ENCODE data around the gene ELP6. TPM values are rescaled to one million over a fixed set of nuclear protein-coding genes. Genes with fewer than 3 reads are reported as not detected.

ELP6 gene
- total RNA-seq, 2 donors from 2014 or later = 43.8 to 56.8 TPM

- 86 to 87% methylated on average over 5 of the region's 5 CpGs for WGBS, 2 experiments (ENCODE audit: insufficient coverage in 1 of 2, insufficient read length in 1 of 2)
- H3K27me3 Mint-ChIP-seq (ENCODE audit: insufficient read depth) = peaks cover 6% of the 10 kb centered on the region
- H3K9me3 ChIP-seq (ENCODE audit: control insufficient read depth, low read length) = no peaks in the 10 kb centered on the region
- DNase-seq = no peak
- H3K4me1 Mint-ChIP-seq = no peaks in the 10 kb centered on the region
- H3K4me3 Mint-ChIP-seq = no peak overlapping the region
- H3K27ac Mint-ChIP-seq = no peak overlapping the region
- no peaks in the 10 kb centered on the region for H3K36me3 ChIP-seq (ENCODE audit: control insufficient read depth, insufficient read depth, low read length)
- no peak overlapping the region for H3K27ac ChIP-seq (ENCODE audit: low read depth, low read length)
- no peaks in the 10 kb centered on the region for H3K36me3 Mint-ChIP-seq (ENCODE audit: low read depth)
- H3K9ac ChIP-seq (ENCODE audit: extremely low read depth, low read length, poor library complexity, severe bottlenecking) = no peak overlapping the region
- H3K27me3 ChIP-seq (ENCODE audit: control insufficient read depth, insufficient read depth, low read length, poor library complexity, severe bottlenecking) = no peaks in the 10 kb centered on the region
- peaks cover 18% of the 10 kb centered on the region for H3K9me3 Mint-ChIP-seq
- no peak for TF ChIP-seq CTCF (conservative IDR thresholded peaks at IDR 0.05)
- no peak overlapping the region for H3K4me3 ChIP-seq (ENCODE audit: low read length)
- no peaks in the 10 kb centered on the region for H3K4me1 ChIP-seq (ENCODE audit: control insufficient read depth, insufficient read depth, low read length)
Measured at GRCh38 chr3:47533996-47534454, 20.5 kb upstream of the ELP6 start.

- Histone ChIP-seq H3K27me3 (ENCODE audit: control insufficient read depth, insufficient read depth, low read length, poor library complexity, severe bottlenecking) (no peaks in the 10 kb centered on the region), H3K27ac (ENCODE audit: low read depth, low read length) (no peak overlapping the region), H3K36me3 (ENCODE audit: control insufficient read depth, insufficient read depth, low read length) (no peaks in the 10 kb centered on the region), H3K9ac (ENCODE audit: extremely low read depth, low read length, poor library complexity, severe bottlenecking) (no peak overlapping the region), H3K4me3 (ENCODE audit: low read length) (no peak overlapping the region), H3K9me3 (ENCODE audit: control insufficient read depth, low read length) (no peaks in the 10 kb centered on the region), H3K4me1 (ENCODE audit: control insufficient read depth, insufficient read depth, low read length) (no peaks in the 10 kb centered on the region)
- Mint-ChIP-seq H3K36me3 (ENCODE audit: low read depth) (no peaks in the 10 kb centered on the region), H3K27ac (no peak overlapping the region), H3K4me1 (no peaks in the 10 kb centered on the region), H3K4me3 (no peak overlapping the region), H3K27me3 (ENCODE audit: insufficient read depth) (peaks cover 6% of the 10 kb centered on the region), H3K9me3 (peaks cover 14% of the 10 kb centered on the region)
- TF ChIP-seq CTCF (conservative IDR thresholded peaks at IDR 0.05) = no peak
- DNase-seq = no peak
- WGBS, 2 experiments (ENCODE audit: insufficient coverage in 1 of 2, insufficient read length in 1 of 2) = 92% methylated on average over 1 of the region's 2 CpGs; no CpG with 5 or more reads in 1 of the 2 experiments
Measured at GRCh38 chr3:47533481-47533880, 20.0 kb upstream of the ELP6 start.

- no peaks in the 10 kb centered on the region for H3K27me3 ChIP-seq (ENCODE audit: control insufficient read depth, insufficient read depth, low read length, poor library complexity, severe bottlenecking)
- H3K27ac Mint-ChIP-seq = no peak overlapping the region
- peaks cover 4% of the 10 kb centered on the region for H3K27me3 Mint-ChIP-seq (ENCODE audit: insufficient read depth)
- H3K9me3 Mint-ChIP-seq = peaks cover 2% of the 10 kb centered on the region
- H3K9ac ChIP-seq (ENCODE audit: extremely low read depth, low read length, poor library complexity, severe bottlenecking) = no peak overlapping the region
- no peak for TF ChIP-seq CTCF (conservative IDR thresholded peaks at IDR 0.05)
- H3K27ac ChIP-seq (ENCODE audit: low read depth, low read length) = no peak overlapping the region
- H3K4me1 Mint-ChIP-seq = no peaks in the 10 kb centered on the region
- H3K9me3 ChIP-seq (ENCODE audit: control insufficient read depth, low read length) = no peaks in the 10 kb centered on the region
- H3K36me3 Mint-ChIP-seq (ENCODE audit: low read depth) = no peaks in the 10 kb centered on the region
- WGBS, 2 experiments (ENCODE audit: insufficient coverage in 1 of 2, insufficient read length in 1 of 2) = 67 to 91% methylated on average over 3 to 6 of the region's 6 CpGs
- no peak for DNase-seq
- no peak overlapping the region for H3K4me3 ChIP-seq (ENCODE audit: low read length)
- no peaks in the 10 kb centered on the region for H3K4me1 ChIP-seq (ENCODE audit: control insufficient read depth, insufficient read depth, low read length)
- no peaks in the 10 kb centered on the region for H3K36me3 ChIP-seq (ENCODE audit: control insufficient read depth, insufficient read depth, low read length)
- H3K4me3 Mint-ChIP-seq = no peak overlapping the region
Measured at GRCh38 chr3:47527952-47528725, 14.6 kb upstream of the ELP6 start.
